Epithelial cell of esophagus (primary cell): ENCODE results near the gene SCG5.

Source experiments
- DNase-seq: peaks from one replicate; pipeline ENCODE4 v3.0.0; 2010; ENCODE audit warnings: low read depth
- H3K4me3 ChIP-seq: 2 replicates; pipeline ENCODE4 v1.5.1; 2011; ENCODE audit warnings: mild to moderate bottlenecking, low read length, control low read depth
- CTCF ChIP-seq: IDR thresholded peaks from 2 replicates; pipeline ENCODE4 v1.5.1; 2011; ENCODE audit warnings: low read depth, mild to moderate bottlenecking, low read length, control low read depth, inconsistent platforms; ENCODE audit not compliant: insufficient read depth; ENCODE audit errors: missing control alignments

The SCG5 gene

DNA sequence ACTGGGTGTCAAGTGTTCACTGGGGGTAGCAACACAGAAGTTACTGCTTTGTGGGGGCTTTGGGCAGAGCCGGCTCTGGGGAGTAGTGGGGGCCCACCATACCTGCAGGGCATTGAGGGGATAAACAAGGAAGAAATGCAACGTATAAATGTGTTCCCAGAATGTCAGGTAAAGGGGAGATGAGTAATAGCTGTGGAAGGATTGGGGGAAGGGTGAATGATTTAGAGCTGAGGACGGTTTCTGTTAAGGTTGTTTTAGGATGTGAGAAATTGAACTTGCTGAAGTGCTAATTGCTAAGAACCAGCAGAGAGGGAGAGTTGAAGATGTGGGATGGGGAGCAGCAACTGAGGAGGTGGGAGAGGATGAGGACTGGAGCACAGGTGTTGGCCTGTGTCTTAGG, 10.7 kb downstream of the SCG5 start:
- no peak overlapping the region for H3K4me3 ChIP-seq
- DNase-seq: peak; percentile 52
- TF ChIP-seq CTCF: no peak

DNA sequence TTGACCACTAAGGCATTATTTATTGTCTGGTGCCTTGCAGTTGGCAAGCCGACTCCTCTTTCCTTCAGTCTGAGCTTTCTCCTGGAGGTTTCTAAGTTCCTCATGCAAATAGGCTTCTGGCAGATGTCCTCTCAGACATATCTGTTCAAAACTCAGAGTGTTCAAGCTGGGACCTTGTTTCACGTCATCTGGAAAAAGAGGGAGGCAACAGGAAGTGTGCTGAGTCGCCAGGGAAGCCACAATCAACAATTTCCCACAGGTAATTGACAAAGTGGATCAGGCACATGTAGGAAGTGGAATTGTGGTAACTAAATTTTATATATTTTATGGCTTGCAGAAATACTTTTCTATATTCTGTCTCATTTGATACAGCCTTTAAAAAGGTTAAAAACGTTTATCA, 14.6 kb downstream of the SCG5 start:
- no peak for DNase-seq
- no peak overlapping the region for H3K4me3 ChIP-seq
- TF ChIP-seq CTCF: no peak

DNA sequence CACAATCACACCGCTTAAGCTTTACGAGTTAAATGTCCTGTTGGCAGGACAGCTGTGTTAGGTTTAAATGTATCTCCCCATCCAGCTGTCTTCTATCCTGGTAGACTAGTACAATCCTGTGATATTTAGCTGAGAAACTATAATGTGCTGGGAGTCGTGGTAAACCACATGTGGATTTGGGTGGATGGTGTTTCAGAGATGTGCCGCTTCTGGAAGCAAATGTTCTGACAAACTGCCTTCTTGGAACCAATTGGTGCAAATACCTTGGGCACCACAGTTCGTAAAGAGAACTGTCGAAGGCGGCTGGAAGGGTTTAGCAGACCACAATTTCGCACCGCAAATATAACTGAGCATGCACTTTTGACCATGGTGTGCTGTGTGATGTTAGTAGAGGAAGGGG, 15.0 kb downstream of the SCG5 start:
- TF ChIP-seq CTCF: no peak
- no peak for DNase-seq

DNA sequence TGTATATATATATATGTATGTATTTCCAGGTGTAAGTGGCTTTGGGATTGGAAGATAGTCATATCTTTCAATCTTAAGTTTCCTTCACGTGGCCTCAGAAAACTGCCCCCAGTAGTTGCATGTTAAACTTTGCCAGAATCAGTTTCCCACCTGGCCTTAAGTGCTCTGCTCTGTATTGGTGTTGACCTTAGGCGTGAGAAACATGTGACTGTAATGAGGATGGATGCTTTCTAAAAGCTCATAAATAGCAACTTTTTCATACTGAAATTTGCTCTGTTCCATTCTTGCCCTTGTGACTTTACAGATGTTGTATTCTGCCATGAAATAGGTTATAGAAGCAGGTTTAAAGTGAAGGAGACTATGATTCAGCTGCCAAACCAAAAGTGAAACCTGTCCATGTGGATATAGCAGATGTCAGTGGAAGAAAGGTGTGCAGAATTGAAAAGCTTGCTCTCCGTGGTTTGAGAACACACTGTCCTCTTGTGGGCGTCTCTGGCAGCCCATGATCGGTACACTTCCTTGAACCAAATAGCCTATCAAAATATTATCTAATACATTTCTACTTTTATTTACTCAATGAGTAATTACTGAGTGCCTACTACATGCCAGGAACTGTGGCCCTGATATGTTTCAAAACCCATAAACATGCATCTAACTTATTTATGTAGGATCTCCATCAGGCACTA, 15.8 kb downstream of the SCG5 start:
- DNase-seq: peak; percentile 76
- no peak overlapping the region for H3K4me3 ChIP-seq
- TF ChIP-seq CTCF: peak; percentile 67

More for the DNA sequence above, 15.0 kb downstream of the SCG5 start:
- H3K4me3 ChIP-seq: no peak overlapping the region

DNA sequence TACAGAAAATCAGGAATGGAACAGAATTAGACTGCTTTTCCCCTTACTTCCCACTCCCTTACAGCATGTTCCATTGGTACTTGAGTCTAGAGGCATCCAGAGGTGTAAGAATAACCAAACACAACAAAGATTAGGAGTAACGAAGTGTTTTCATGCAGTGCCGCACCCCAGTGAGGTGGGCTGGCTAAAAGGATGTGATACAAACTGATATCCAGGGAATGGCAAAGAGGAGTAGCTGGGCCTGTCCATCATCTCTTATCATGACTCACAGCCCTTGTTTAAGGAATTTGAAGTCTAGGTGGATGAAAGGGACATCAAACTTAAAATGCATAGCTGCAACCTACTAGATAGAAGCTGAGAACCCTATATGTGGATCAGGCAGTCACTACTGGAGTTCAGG, 16.4 kb downstream of the SCG5 start:
- no peak overlapping the region for H3K4me3 ChIP-seq
- no peak for TF ChIP-seq CTCF

DNA sequence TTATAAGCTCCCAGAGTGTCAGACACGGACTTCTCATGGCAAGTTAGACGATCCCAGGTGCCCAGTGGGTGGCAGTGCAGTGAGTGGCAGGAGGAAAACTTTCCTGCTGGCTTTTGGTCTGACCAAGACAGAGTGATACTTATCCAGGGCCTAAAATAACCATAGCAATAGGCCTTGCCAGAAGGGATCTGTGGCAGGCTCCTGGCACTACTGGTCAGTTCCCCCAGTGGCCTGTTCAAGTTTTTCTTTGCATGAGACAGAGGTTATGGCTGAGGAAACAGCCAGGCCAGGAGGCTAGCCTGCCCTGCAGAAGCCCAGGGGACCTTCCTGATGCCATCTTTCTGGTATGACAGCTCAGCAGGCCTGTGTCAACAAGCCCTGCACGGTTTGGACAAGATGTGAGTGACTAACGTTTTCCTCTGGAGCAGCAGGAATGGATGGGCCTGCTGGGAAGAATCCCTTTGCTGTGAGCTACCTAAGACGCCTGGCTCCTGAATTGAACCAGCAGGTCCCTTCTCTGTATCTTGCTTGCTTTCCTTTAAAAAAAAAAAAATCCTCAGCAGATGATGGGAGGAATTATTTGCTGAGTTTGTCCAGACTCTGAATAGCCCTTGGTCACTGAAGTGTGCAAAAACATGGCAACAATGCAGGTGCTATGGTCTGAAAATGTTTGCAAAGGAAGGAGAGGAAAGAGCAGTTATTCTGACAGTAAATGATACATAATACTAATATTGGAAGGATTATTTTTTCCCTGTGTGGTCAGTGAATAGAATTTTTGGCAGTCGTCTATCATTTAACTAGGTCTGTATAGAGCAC, 18.0 kb downstream of the SCG5 start:
- no peak for TF ChIP-seq CTCF
- H3K4me3 ChIP-seq: no peak overlapping the region
- peak; percentile 97 for DNase-seq

More for the DNA sequence above, 16.4 kb downstream of the SCG5 start:
- peak; percentile 41 for DNase-seq
